Hepatocyte (in vitro differentiated cells): ENCODE data around the gene LAMA3. TPM values are rescaled to one million over a fixed set of nuclear protein-coding genes. Genes with fewer than 3 reads are reported as not detected.

Experiments used
- DNase-seq: peaks from one replicate; pipeline ENCODE4 v3.0.0-alpha.2; 2016; ENCODE audit warnings: low spot score
- H2AFZ ChIP-seq: fragments of 200-600 bp; sonication (generic); 2 replicates; pipeline ENCODE4 v1.6.0; 2016; ENCODE audit warnings: antibody characterized with exemption, mild to moderate bottlenecking
- H3K27ac ChIP-seq: fragments of 200-600 bp; sonication (generic); 2 replicates; pipeline ENCODE4 v1.5.1; 2016; ENCODE audit warnings: mild to moderate bottlenecking
- H3K27me3 ChIP-seq: fragments of 200-600 bp; sonication (generic); 2 replicates; pipeline ENCODE4 v1.6.1; 2016
- H3K36me3 ChIP-seq: fragments of 200-600 bp; sonication (generic); replicated peaks from 2 replicates; pipeline ENCODE4 v1.5.1; 2016; ENCODE audit warnings: low read depth; ENCODE audit not compliant: insufficient read depth
- H3K4me1 ChIP-seq: fragments of 200-600 bp; sonication (generic); 2 replicates; pipeline ENCODE4 v1.5.1; 2016; ENCODE audit warnings: mild to moderate bottlenecking, moderate library complexity; ENCODE audit not compliant: insufficient read depth
- H3K4me2 ChIP-seq: fragments of 200-600 bp; sonication (generic); 2 replicates; pipeline ENCODE4 v1.6.0; 2016
- H3K4me3 ChIP-seq: fragments of 200-600 bp; sonication (generic); 2 replicates; pipeline ENCODE4 v1.5.1; 2016; ENCODE audit warnings: mild to moderate bottlenecking
- H3K79me2 ChIP-seq: fragments of 200-600 bp; sonication (generic); 2 replicates; pipeline ENCODE4 v1.6.0; 2017; ENCODE audit warnings: mild to moderate bottlenecking
- H3K9me2 ChIP-seq: fragments of 200-600 bp; sonication (generic); replicated peaks from 2 replicates; pipeline ENCODE4 v1.6.0; 2017; ENCODE audit warnings: mild to moderate bottlenecking; ENCODE audit not compliant: insufficient read depth
- H3K9me3 ChIP-seq: fragments of 200-600 bp; sonication (generic); 2 replicates; pipeline ENCODE4 v1.5.1; 2016; ENCODE audit warnings: low read depth, mild to moderate bottlenecking
- H4K20me1 ChIP-seq: fragments of 200-600 bp; sonication (generic); 2 replicates; pipeline ENCODE4 v1.6.0; 2016; ENCODE audit warnings: mild to moderate bottlenecking; ENCODE audit not compliant: insufficient read depth, poor library complexity, severe bottlenecking
- CTCF ChIP-seq: fragments of 200-600 bp; sonication (generic); IDR thresholded peaks from 2 replicates; pipeline ENCODE4 v1.5.1; 2016; ENCODE audit warnings: antibody characterized with exemption, mild to moderate bottlenecking; ENCODE audit not compliant: poor library complexity
- EZH2 ChIP-seq: fragments of 200-600 bp; sonication (generic); IDR thresholded peaks from 2 replicates; pipeline ENCODE4 v1.6.1; 2016; ENCODE audit warnings: antibody characterized with exemption, mild to moderate bottlenecking, borderline replicate concordance
- EZH2phosphoT487 ChIP-seq: fragments of 200-600 bp; sonication (generic); IDR thresholded peaks from one replicate; pipeline ENCODE4 v1.6.1; 2018; ENCODE audit warnings: antibody characterized with exemption, mild to moderate bottlenecking, low read depth, moderate library complexity; ENCODE audit not compliant: unreplicated experiment, severe bottlenecking
- WGBS: methylation state at CpG from one replicate; pipeline ENCODE4 v1.1.6; 2016; ENCODE audit warnings: low lambda C conversion rate; ENCODE audit errors: missing lambda C conversion rate; 5-methylcytosine and 5-hydroxymethylcytosine counted together
- polyA plus RNA-seq: library from polyadenylated mRNA; unstranded; fragments of >200 nt; fragmentation: Nextera tagmentation; extraction: Ambion mirVana; gene quantifications from 2 replicates; pipeline ENCODE4 v1.2.1, GENCODE V29; 2016
- total RNA-seq: library from RNA; depleted of rRNA; stranded (reverse); fragments of >200 nt; gene quantifications from 2 replicates; pipeline ENCODE4 v1.2.3, GENCODE V29; 2014

LAMA3 gene
- total and polyA plus RNA-seq, 2 experiments from 2014 or later: 29.9 to 52.1 TPM

- H3K4me2 ChIP-seq: no peak overlapping the region
- TF ChIP-seq CTCF: no peak
- no peak for TF ChIP-seq EZH2
- TF ChIP-seq EZH2phosphoT487: no peak
- H4K20me1 ChIP-seq: no peaks in the 10 kb centered on the region
- H3K27me3 ChIP-seq: no peaks in the 10 kb centered on the region
- no peak for DNase-seq
- WGBS: 90% methylated on average over 2 of the region's 2 CpGs
- H3K4me3 ChIP-seq: no peak overlapping the region
- no peaks in the 10 kb centered on the region for H3K9me3 ChIP-seq
- H2AFZ ChIP-seq: no peak overlapping the region
- H3K9me2 ChIP-seq: no peaks in the 10 kb centered on the region
- peaks cover 18% of the 10 kb centered on the region for H3K4me1 ChIP-seq
- no peaks in the 10 kb centered on the region for H3K36me3 ChIP-seq
- no peak overlapping the region for H3K27ac ChIP-seq
- no peaks in the 10 kb centered on the region for H3K79me2 ChIP-seq
Measured at GRCh38 chr18:23646282-23646681, 43.0 kb upstream of the LAMA3 start.

- no peak overlapping the region for H3K4me2 ChIP-seq
- no peaks in the 10 kb centered on the region for H3K27me3 ChIP-seq
- H4K20me1 ChIP-seq: no peaks in the 10 kb centered on the region
- 86% methylated on average over 3 of the region's 3 CpGs for WGBS
- peaks cover 31% of the 10 kb centered on the region for H3K4me1 ChIP-seq
- no peak overlapping the region for H2AFZ ChIP-seq
- H3K79me2 ChIP-seq: no peaks in the 10 kb centered on the region
- no peak for DNase-seq
- H3K36me3 ChIP-seq: no peaks in the 10 kb centered on the region
- H3K4me3 ChIP-seq: no peak overlapping the region
- H3K9me3 ChIP-seq: no peaks in the 10 kb centered on the region
- no peak for TF ChIP-seq CTCF
- no peak for TF ChIP-seq EZH2phosphoT487
- no peak for TF ChIP-seq EZH2
- H3K9me2 ChIP-seq: no peaks in the 10 kb centered on the region
- no peak overlapping the region for H3K27ac ChIP-seq
Measured at GRCh38 chr18:23648456-23648855, 40.8 kb upstream of the LAMA3 start.

- Histone ChIP-seq H3K9me2 (no peaks in the 10 kb centered on the region), H3K4me1 (peaks cover 28% of the 10 kb centered on the region), H3K4me2 (no peak overlapping the region), H3K79me2 (no peaks in the 10 kb centered on the region), H4K20me1 (no peaks in the 10 kb centered on the region), H2AFZ (no peak overlapping the region), H3K36me3 (no peaks in the 10 kb centered on the region), H3K27ac (peak overlapping the region; percentile 74), H3K4me3 (no peak overlapping the region), H3K9me3 (no peaks in the 10 kb centered on the region), H3K27me3 (no peaks in the 10 kb centered on the region)
- TF ChIP-seq CTCF: no peak
- TF ChIP-seq EZH2: no peak
- TF ChIP-seq EZH2phosphoT487: no peak
- 92% methylated on average over 8 of the region's 8 CpGs for WGBS
- DNase-seq: no peak
Measured at GRCh38 chr18:23648940-23649607, 40.2 kb upstream of the LAMA3 start.
